HG03108 (cell line): Measurements from ENCODE around the gene LRPAP1.

Experiments
- ATAC-seq: cut with Tn5 transposase; IDR thresholded peaks from one replicate; pipeline ENCODE4 v1.9.1; 2021; ENCODE audit warnings: moderate library complexity; ENCODE audit not compliant: unreplicated experiment

Gene LRPAP1

GRCh38 chr4:3475713-3476260 is 56.4 kb downstream of the LRPAP1 start:
- no peak for ATAC-seq

- no peak for ATAC-seq
These were observed 57.0 kb downstream of the LRPAP1 start for GRCh38 chr4:3475041-3475712.

GRCh38 chr4:3473996-3474765 is 58.0 kb downstream of the LRPAP1 start:
- ATAC-seq: no peak

GRCh38 chr4:3473181-3473950 is 58.9 kb downstream of the LRPAP1 start:
- ATAC-seq: no peak

- ATAC-seq: no peak
These were observed 59.6 kb downstream of the LRPAP1 start for GRCh38 chr4:3472411-3473141.

GRCh38 chr4:3471886-3472285 is 60.3 kb downstream of the LRPAP1 start:
- no peak for ATAC-seq

GRCh38 chr4:3471098-3471760 is 61.0 kb downstream of the LRPAP1 start:
- ATAC-seq: no peak

- ATAC-seq: no peak
These were observed 61.8 kb downstream of the LRPAP1 start for GRCh38 chr4:3470244-3471097.

- ATAC-seq: no peak
These were observed 62.6 kb downstream of the LRPAP1 start for GRCh38 chr4:3469386-3470243.

- no peak for ATAC-seq
These were observed 63.4 kb downstream of the LRPAP1 start for GRCh38 chr4:3468804-3469203.

GRCh38 chr4:3468154-3468553 is 64.1 kb downstream of the LRPAP1 start:
- ATAC-seq: no peak

- ATAC-seq: no peak
These were observed 64.6 kb downstream of the LRPAP1 start for GRCh38 chr4:3467601-3468031.

- no peak for ATAC-seq
These were observed 65.3 kb downstream of the LRPAP1 start for GRCh38 chr4:3466691-3467600.

GRCh38 chr4:3465698-3466671 is 66.2 kb downstream of the LRPAP1 start:
- ATAC-seq: no peak

GRCh38 chr4:3464911-3465697 is 67.1 kb downstream of the LRPAP1 start:
- ATAC-seq: no peak
